ENCODE data around the gene SMG1.
"Not testable (repeated sequence)": the region's sequence is repeated elsewhere in the genome, so short reads cannot be mapped to it uniquely, and the experiment has no call there.

- not testable (repeated sequence) for TF ChIP-seq EZH2 (IDR thresholded peaks at IDR 0.05; ENCODE audit: borderline replicate concordance, low read depth, low read length, severe bottlenecking); CTCF (IDR thresholded peaks at IDR 0.05; ENCODE audit: borderline replicate concordance, extremely low read depth, low read length, poor library complexity, severe bottlenecking)
Observed at GRCh38 chr16:18772171-18772570, 154.0 kb downstream of the SMG1 start.

All from DND-41 (cell line).